HepG2 (cell line): ENCODE data around the gene GOLT1A. TPM values are rescaled to one million over a fixed set of nuclear protein-coding genes. Genes with fewer than 3 reads are reported as not detected.

Experiments
- MATR3 ChIP-seq: sonication (generic); formaldehyde crosslinking; IDR thresholded peaks from 2 replicates; pipeline ENCODE4 v1.4.0; 2020; ENCODE audit warnings: missing genetic modification reagents
- MBNL3 ChIP-seq: fragments of 250-450 bp; sonication (Bioruptor Pico); conservative IDR thresholded peaks from 2 replicates; pipeline ENCODE4 v1.8.0; 2022; ENCODE audit warnings: mild to moderate bottlenecking, inconsistent platforms
- PRMT3 ChIP-seq: sonication (generic); formaldehyde crosslinking; IDR thresholded peaks from 2 replicates; pipeline ENCODE4 v1.8.1; 2022; ENCODE audit warnings: low read depth, mild to moderate bottlenecking, moderate library complexity, missing genetic modification reagents, borderline replicate concordance
- SIN3A ChIP-seq: IDR thresholded peaks from 2 replicates; pipeline ENCODE4 v1.6.1; 2011; ENCODE audit warnings: low read depth, mild to moderate bottlenecking, control low read depth, low read length, borderline replicate concordance
- ZBTB21 ChIP-seq: sonication (generic); formaldehyde crosslinking; IDR thresholded peaks from 2 replicates; pipeline ENCODE4 v1.4.0; 2020; ENCODE audit warnings: missing genetic modification reagents
- ZNF224 ChIP-seq: sonication (generic); formaldehyde crosslinking; IDR thresholded peaks from 2 replicates; pipeline ENCODE4 v1.5.0; 2020; ENCODE audit warnings: mild to moderate bottlenecking, missing genetic modification reagents
- ZNF275 ChIP-seq: sonication (generic); formaldehyde crosslinking; IDR thresholded peaks from 2 replicates; pipeline ENCODE4 v1.8.0; 2022; ENCODE audit warnings: missing genetic modification reagents, mild to moderate bottlenecking, inconsistent platforms, borderline replicate concordance
- ZNF503 ChIP-seq: sonication (generic); formaldehyde crosslinking; IDR thresholded peaks from 2 replicates; pipeline ENCODE4 v1.4.0; 2020; ENCODE audit warnings: missing genetic modification reagents
- polyA plus RNA-seq, 8 experiments: library from polyadenylated mRNA; depleted of rRNA in 3 of 8; stranded (reverse) in 7 of 8; unstranded in 1 of 8; fragments of >200 nt; fragmentation: Illumina TruSeq in 4 of 8; extraction: Trizol in 4 of 8; gene quantifications; 2 replicates each; pipeline versions ENCODE4 v1.2.1 to v1.2.3, GENCODE V29; 2011 to 2016; ENCODE audit warnings: low read depth in 4 of 8, missing spikeins in 1 of 8, mixed read lengths in 1 of 8; ENCODE audit not compliant: insufficient read depth in 1 of 8
- total RNA-seq, 5 experiments: library from RNA; depleted of rRNA; stranded (reverse); fragments of >200 nt; fragmentation: Illumina TruSeq; extraction: Trizol; gene quantifications; 2 replicates each; pipeline ENCODE4 v1.2.3, GENCODE V29; 2016; ENCODE audit warnings: low read depth in 1 of 5
- TF ChIP-seq, protein P1 (sequence below): sonication (generic); formaldehyde crosslinking; IDR thresholded peaks from 2 replicates; pipeline ENCODE4 v1.8.0; 2022; ENCODE audit warnings: missing genetic modification reagents, low read depth, mild to moderate bottlenecking, borderline replicate concordance
- TF ChIP-seq, protein P2 (sequence below): sonication (generic); formaldehyde crosslinking; IDR thresholded peaks from 2 replicates; pipeline ENCODE4 v1.4.0; 2020; ENCODE audit warnings: mild to moderate bottlenecking, missing genetic modification reagents
- TF ChIP-seq, protein P3 (sequence below): sonication (generic); formaldehyde crosslinking; IDR thresholded peaks from 2 replicates; pipeline ENCODE4 v1.8.0; 2022; ENCODE audit warnings: mild to moderate bottlenecking, missing genetic modification reagents
- TF ChIP-seq, protein P4 (sequence below): sonication (generic); formaldehyde crosslinking; IDR thresholded peaks from 2 replicates; pipeline ENCODE4 v1.5.0; 2020; ENCODE audit warnings: mild to moderate bottlenecking, missing genetic modification reagents, borderline replicate concordance

The GOLT1A gene
- total and polyA plus RNA-seq, 2 of the 13 experiments (the other 11 are each of a cell fraction or from before 2014, with no cell fraction given), result 25.8 to 28.0 TPM

DNA sequence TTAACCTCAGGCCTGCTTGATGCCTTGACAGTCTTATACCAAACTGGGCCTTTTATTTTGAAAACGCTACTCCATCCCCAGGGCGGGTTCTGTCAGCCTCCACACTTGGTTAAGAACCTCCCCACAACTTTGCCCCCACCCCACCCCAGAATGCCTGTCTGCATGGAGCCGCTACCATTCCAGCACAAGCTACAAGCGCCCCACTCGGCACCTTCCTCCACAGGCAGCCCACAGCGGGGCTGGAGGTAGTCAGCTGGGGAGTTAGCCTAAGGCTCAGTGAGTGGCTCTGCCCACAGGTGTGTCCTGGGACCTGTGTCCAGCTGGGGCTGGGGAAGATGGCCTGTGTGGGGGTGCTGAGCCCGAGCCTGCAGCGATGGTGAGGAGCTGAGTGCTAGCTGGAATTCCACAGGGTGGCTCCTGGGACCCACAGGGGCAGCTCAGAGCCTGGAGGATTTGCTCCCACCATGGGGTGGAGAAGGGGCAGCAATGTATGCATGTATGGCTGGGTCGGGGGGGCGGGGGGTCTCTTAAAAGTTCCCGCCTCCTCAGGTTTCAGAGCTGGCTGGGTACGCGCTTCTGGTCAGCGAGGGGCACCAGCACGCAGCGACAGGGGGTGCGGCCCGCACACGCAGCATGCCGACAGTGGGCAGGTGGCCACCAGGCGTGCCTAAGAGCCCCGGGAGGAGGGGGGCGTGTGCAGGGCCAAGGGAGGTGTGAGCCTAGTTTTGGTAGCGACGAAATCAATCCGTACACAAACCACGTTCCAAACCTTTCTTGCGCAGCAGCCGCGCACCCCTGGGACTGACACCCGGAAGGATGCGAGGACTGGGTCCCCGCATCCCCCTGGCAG lies 62.9 kb downstream of the GOLT1A start (continued):
- TF ChIP-seq, protein P1, sequence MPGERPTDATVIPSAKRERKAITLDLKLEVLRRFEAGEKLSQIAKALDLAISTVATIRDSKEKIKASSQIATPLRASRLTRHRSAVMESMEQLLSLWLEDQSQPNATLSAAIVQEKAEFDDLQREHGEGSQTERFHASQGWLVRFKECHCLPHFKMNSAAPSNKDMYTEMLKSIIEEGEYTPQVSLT (CRISPR knock-in tag), result no peak
- TF ChIP-seq PRMT3 (CRISPR knock-in tag), result no peak
- no peak for TF ChIP-seq MBNL3 (CRISPR knock-in tag)
- TF ChIP-seq, protein P2, sequence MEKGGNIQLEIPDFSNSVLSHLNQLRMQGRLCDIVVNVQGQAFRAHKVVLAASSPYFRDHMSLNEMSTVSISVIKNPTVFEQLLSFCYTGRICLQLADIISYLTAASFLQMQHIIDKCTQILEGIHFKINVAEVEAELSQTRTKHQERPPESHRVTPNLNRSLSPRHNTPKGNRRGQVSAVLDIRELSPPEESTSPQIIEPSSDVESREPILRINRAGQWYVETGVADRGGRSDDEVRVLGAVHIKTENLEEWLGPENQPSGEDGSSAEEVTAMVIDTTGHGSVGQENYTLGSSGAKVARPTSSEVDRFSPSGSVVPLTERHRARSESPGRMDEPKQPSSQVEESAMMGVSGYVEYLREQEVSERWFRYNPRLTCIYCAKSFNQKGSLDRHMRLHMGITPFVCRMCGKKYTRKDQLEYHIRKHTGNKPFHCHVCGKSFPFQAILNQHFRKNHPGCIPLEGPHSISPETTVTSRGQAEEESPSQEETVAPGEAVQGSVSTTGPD, result no peak
- no peak for TF ChIP-seq ZBTB21 (CRISPR knock-in tag)
- no peak for TF ChIP-seq MATR3 (CRISPR knock-in tag)
- TF ChIP-seq ZNF224, result no peak
- TF ChIP-seq, protein P3, sequence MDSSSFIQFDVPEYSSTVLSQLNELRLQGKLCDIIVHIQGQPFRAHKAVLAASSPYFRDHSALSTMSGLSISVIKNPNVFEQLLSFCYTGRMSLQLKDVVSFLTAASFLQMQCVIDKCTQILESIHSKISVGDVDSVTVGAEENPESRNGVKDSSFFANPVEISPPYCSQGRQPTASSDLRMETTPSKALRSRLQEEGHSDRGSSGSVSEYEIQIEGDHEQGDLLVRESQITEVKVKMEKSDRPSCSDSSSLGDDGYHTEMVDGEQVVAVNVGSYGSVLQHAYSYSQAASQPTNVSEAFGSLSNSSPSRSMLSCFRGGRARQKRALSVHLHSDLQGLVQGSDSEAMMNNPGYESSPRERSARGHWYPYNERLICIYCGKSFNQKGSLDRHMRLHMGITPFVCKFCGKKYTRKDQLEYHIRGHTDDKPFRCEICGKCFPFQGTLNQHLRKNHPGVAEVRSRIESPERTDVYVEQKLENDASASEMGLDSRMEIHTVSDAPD (CRISPR knock-in tag), result peak; percentile 60; the same call in 1 of the 2 replicates
- no peak for TF ChIP-seq SIN3A
- TF ChIP-seq ZNF275 (CRISPR knock-in tag), result no peak
- TF ChIP-seq, protein P4, sequence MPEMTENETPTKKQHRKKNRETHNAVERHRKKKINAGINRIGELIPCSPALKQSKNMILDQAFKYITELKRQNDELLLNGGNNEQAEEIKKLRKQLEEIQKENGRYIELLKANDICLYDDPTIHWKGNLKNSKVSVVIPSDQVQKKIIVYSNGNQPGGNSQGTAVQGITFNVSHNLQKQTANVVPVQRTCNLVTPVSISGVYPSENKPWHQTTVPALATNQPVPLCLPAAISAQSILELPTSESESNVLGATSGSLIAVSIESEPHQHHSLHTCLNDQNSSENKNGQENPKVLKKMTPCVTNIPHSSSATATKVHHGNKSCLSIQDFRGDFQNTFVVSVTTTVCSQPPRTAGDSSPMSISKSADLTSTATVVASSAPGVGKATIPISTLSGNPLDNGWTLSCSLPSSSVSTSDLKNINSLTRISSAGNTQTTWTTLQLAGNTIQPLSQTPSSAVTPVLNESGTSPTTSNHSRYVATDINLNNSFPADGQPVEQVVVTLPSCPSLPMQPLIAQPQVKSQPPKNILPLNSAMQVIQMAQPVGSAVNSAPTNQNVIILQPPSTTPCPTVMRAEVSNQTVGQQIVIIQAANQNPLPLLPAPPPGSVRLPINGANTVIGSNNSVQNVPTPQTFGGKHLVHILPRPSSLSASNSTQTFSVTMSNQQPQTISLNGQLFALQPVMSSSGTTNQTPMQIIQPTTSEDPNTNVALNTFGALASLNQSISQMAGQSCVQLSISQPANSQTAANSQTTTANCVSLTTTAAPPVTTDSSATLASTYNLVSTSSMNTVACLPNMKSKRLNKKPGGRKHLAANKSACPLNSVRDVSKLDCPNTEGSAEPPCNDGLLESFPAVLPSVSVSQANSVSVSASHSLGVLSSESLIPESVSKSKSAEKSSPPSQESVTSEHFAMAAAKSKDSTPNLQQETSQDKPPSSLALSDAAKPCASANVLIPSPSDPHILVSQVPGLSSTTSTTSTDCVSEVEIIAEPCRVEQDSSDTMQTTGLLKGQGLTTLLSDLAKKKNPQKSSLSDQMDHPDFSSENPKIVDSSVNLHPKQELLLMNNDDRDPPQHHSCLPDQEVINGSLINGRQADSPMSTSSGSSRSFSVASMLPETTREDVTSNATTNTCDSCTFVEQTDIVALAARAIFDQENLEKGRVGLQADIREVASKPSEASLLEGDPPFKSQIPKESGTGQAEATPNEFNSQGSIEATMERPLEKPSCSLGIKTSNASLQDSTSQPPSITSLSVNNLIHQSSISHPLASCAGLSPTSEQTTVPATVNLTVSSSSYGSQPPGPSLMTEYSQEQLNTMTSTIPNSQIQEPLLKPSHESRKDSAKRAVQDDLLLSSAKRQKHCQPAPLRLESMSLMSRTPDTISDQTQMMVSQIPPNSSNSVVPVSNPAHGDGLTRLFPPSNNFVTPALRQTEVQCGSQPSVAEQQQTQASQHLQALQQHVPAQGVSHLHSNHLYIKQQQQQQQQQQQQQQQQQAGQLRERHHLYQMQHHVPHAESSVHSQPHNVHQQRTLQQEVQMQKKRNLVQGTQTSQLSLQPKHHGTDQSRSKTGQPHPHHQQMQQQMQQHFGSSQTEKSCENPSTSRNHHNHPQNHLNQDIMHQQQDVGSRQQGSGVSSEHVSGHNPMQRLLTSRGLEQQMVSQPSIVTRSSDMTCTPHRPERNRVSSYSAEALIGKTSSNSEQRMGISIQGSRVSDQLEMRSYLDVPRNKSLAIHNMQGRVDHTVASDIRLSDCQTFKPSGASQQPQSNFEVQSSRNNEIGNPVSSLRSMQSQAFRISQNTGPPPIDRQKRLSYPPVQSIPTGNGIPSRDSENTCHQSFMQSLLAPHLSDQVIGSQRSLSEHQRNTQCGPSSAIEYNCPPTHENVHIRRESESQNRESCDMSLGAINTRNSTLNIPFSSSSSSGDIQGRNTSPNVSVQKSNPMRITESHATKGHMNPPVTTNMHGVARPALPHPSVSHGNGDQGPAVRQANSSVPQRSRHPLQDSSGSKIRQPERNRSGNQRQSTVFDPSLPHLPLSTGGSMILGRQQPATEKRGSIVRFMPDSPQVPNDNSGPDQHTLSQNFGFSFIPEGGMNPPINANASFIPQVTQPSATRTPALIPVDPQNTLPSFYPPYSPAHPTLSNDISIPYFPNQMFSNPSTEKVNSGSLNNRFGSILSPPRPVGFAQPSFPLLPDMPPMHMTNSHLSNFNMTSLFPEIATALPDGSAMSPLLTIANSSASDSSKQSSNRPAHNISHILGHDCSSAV (CRISPR knock-in tag), result no peak
- TF ChIP-seq ZNF503 (CRISPR knock-in tag), result no peak
